NCI-H2029 treated with DMSO at 0.1 percent for 48 hours (cell line): ENCODE measurements around the gene TNFRSF13B.
"Not testable (repeated sequence)": the region's sequence is repeated elsewhere in the genome, so short reads cannot be mapped to it uniquely, and the experiment has no call there.

Experiments
- DNase-seq: peaks from one replicate; lab custom pipeline; 2025; lab: John Stamatoyannopoulos, UW

TNFRSF13B gene

GRCh38 chr17:17004997-17005614 is 33.2 kb upstream of the TNFRSF13B start:
- DNase-seq = not testable (repeated sequence)

GRCh38 chr17:17004251-17004996 is 32.5 kb upstream of the TNFRSF13B start:
- DNase-seq = no peak

- DNase-seq = not testable (repeated sequence)
These were observed 31.1 kb upstream of the TNFRSF13B start for GRCh38 chr17:17002731-17003715.

GRCh38 chr17:17001874-17002520 is 30.1 kb upstream of the TNFRSF13B start:
- DNase-seq = peak; percentile 5

- no peak for DNase-seq
These were observed 29.3 kb upstream of the TNFRSF13B start for GRCh38 chr17:17001076-17001777.

- no peak for DNase-seq
These were observed 28.2 kb upstream of the TNFRSF13B start for GRCh38 chr17:16999931-17000625.

- DNase-seq = no peak
These were observed 25.9 kb upstream of the TNFRSF13B start for GRCh38 chr17:16997514-16998429.

GRCh38 chr17:16996726-16997125 is 24.8 kb upstream of the TNFRSF13B start:
- not testable (repeated sequence) for DNase-seq

GRCh38 chr17:16995930-16996329 is 24.0 kb upstream of the TNFRSF13B start:
- DNase-seq = no peak

GRCh38 chr17:16994631-16995030 is 22.7 kb upstream of the TNFRSF13B start:
- DNase-seq = no peak

GRCh38 chr17:16991349-16992009 is 19.6 kb upstream of the TNFRSF13B start:
- DNase-seq = peak; percentile 26

GRCh38 chr17:16989953-16990860 is 18.3 kb upstream of the TNFRSF13B start:
- DNase-seq = no peak

GRCh38 chr17:16989230-16989952 is 17.5 kb upstream of the TNFRSF13B start:
- no peak for DNase-seq

- DNase-seq = no peak
These were observed 16.9 kb upstream of the TNFRSF13B start for GRCh38 chr17:16988749-16989229.

GRCh38 chr17:16987830-16988601 is 16.1 kb upstream of the TNFRSF13B start:
- no peak for DNase-seq
